Measurements from ENCODE around the gene PARP11. TPM values are rescaled to one million over a fixed set of nuclear protein-coding genes. Genes with fewer than 3 reads are reported as not detected.

The PARP11 gene
- total RNA-seq, 1 experiment from 2014 or later, result 11.3 TPM

DNA sequence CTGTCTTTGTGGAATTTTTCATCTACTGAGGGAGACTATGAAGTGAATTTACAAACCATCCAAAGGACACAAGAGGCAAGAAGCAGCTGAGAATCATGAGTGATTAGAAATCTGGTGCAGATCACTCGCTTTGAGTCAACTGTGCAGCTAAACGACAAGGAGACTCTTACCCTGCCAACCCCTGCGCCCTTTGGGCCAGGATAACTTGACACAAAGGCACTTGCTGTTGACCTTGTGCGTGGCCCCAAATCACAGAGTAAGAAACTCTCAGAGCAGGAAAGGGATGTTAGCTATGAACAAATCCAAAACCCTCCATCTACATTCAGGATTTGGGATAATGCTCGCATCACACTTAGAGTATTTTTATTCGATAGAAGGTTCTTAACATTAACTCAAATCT, 11.5 kb upstream of the PARP11 start:
- Mint-ChIP-seq H3K4me3 (no peak overlapping the region), H3K9me3 (no peaks in the 10 kb centered on the region), H3K27me3 (ENCODE audit: low read depth) (peaks cover 3% of the 10 kb centered on the region; the same call in 1 of the 2 replicates), H3K36me3 (ENCODE audit: insufficient read depth in 1 of 3, low read depth in 3 of 3) (no peaks in the 10 kb centered on the region), H3K27ac (no peak overlapping the region), H3K4me1 (peaks cover 19 to 28% of the 10 kb centered on the region in 2 experiments)
- Histone ChIP-seq H2BK5ac (ENCODE audit: insufficient read length, low read length) (no peak overlapping the region), H3K4ac (ENCODE audit: low read depth, low read length) (no peak overlapping the region), H2BK12ac (ENCODE audit: insufficient read length, low read depth, low read length) (no peak overlapping the region), H4K91ac (ENCODE audit: insufficient read length, low read depth, low read length) (no peak overlapping the region), H3K27me3 (ENCODE audit: insufficient read depth, low read length) (0 out of 2 replicates have a peak, but pooled peaks cover 2% of the 10 kb centered on the region), H3K79me2 (ENCODE audit: insufficient read depth, low read length) (no peaks in the 10 kb centered on the region), H4K20me1 (ENCODE audit: control insufficient read depth, insufficient read depth, insufficient read length) (no peaks in the 10 kb centered on the region), H2BK20ac (ENCODE audit: low read depth, low read length, poor library complexity, severe bottlenecking) (no peak overlapping the region), H2AFZ (ENCODE audit: low read length) (no peak overlapping the region), H2BK120ac (ENCODE audit: low read depth, low read length, poor library complexity, severe bottlenecking) (no peak overlapping the region), H4K8ac (replicated peaks; ENCODE audit: insufficient read length, low read depth, low read length) (no peak overlapping the region), H3K79me1 (ENCODE audit: insufficient read depth, low read depth, low read length, poor library complexity, severe bottlenecking) (no peaks in the 10 kb centered on the region), H3K56ac (ENCODE audit: insufficient read length, low read depth, low read length) (no peak overlapping the region), H3T11ph (ENCODE audit: low read length) (no peak overlapping the region), H3K23ac (ENCODE audit: insufficient read length, low read depth, low read length) (no peak overlapping the region), H2AK5ac (ENCODE audit: insufficient read length, low read length) (no peak overlapping the region), H3K4me2 (ENCODE audit: insufficient read depth, insufficient read length, low read length) (no peak overlapping the region), H3K23me2 (ENCODE audit: insufficient read length, low read depth, low read length, poor library complexity, severe bottlenecking) (no peaks in the 10 kb centered on the region), H4K5ac (ENCODE audit: insufficient read length, low read depth, low read length) (no peak overlapping the region), H3K18ac (ENCODE audit: insufficient read length, low read depth, low read length) (no peak overlapping the region), H3K27ac (ENCODE audit: insufficient read length, low read depth, low read length) (no peak overlapping the region), H2BK15ac (ENCODE audit: low read depth, low read length) (no peak overlapping the region), H3K9ac (ENCODE audit: extremely low read depth, insufficient read length, low read length) (no peak overlapping the region), H3K4me1 (ENCODE audit: insufficient read depth, low read length) (no peaks in the 10 kb centered on the region; the same call in 1 of the 2 replicates), H3K9me3 (ENCODE audit: control insufficient read depth, low read depth, low read length) (no peaks in the 10 kb centered on the region), H3K14ac (ENCODE audit: insufficient read depth, low read length) (no peak overlapping the region)
- DNase-seq, result no peak
- TF ChIP-seq, protein P1, sequence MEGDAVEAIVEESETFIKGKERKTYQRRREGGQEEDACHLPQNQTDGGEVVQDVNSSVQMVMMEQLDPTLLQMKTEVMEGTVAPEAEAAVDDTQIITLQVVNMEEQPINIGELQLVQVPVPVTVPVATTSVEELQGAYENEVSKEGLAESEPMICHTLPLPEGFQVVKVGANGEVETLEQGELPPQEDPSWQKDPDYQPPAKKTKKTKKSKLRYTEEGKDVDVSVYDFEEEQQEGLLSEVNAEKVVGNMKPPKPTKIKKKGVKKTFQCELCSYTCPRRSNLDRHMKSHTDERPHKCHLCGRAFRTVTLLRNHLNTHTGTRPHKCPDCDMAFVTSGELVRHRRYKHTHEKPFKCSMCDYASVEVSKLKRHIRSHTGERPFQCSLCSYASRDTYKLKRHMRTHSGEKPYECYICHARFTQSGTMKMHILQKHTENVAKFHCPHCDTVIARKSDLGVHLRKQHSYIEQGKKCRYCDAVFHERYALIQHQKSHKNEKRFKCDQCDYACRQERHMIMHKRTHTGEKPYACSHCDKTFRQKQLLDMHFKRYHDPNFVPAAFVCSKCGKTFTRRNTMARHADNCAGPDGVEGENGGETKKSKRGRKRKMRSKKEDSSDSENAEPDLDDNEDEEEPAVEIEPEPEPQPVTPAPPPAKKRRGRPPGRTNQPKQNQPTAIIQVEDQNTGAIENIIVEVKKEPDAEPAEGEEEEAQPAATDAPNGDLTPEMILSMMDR (conservative IDR thresholded peaks at IDR 0.05), result no peak
- WGBS (ENCODE audit: extremely low coverage, insufficient read length, low lambda C conversion rate), result no CpG with 5 or more reads among the region's 6 CpGs

Data from H9 (cell line).